HFF-Myc (cell line): Measurements from ENCODE around the gene PLB1.

Experiments used
- DNase-seq: peaks from one replicate; pipeline ENCODE4 v3.0.0-alpha.2; 2011; ENCODE audit warnings: low read depth; ENCODE audit errors: extremely low read depth
- H3K4me3 ChIP-seq: replicated peaks from 2 replicates; pipeline ENCODE4 v1.5.1; 2011; ENCODE audit warnings: low read depth, mild to moderate bottlenecking, control low read depth, low read length
- CTCF ChIP-seq: IDR thresholded peaks from 2 replicates; pipeline ENCODE4 v1.5.1; 2012; ENCODE audit warnings: mild to moderate bottlenecking, low read depth, low read length, control low read depth; ENCODE audit errors: missing control alignments

The PLB1 gene

GRCh38 chr2:28633746-28634145 lies 137.9 kb downstream of the PLB1 start:
- no peak for TF ChIP-seq CTCF
- no peak for DNase-seq
- no peak overlapping the region for H3K4me3 ChIP-seq

- H3K4me3 ChIP-seq: no peak overlapping the region
- TF ChIP-seq CTCF: no peak
- DNase-seq: no peak
Observed at GRCh38 chr2:28635191-28635611, 139.3 kb downstream of the PLB1 start.

GRCh38 chr2:28636491-28636890 lies 140.6 kb downstream of the PLB1 start:
- no peak for TF ChIP-seq CTCF
- DNase-seq: no peak
- H3K4me3 ChIP-seq: no peak overlapping the region

- no peak for TF ChIP-seq CTCF
- H3K4me3 ChIP-seq: no peak overlapping the region
- no peak for DNase-seq
Observed at GRCh38 chr2:28637066-28638047, 141.5 kb downstream of the PLB1 start.

- no peak overlapping the region for H3K4me3 ChIP-seq
- DNase-seq: no peak
- TF ChIP-seq CTCF: no peak
Observed at GRCh38 chr2:28638102-28638501, 142.2 kb downstream of the PLB1 start.

GRCh38 chr2:28639092-28639691 lies 143.3 kb downstream of the PLB1 start:
- no peak for TF ChIP-seq CTCF
- DNase-seq: no peak
- H3K4me3 ChIP-seq: no peak overlapping the region
